Activated CD4-positive, alpha-beta T cell treated with anti-CD3 and anti-CD28 coated beads, Interleukin-2, amount 50 U/mL, for 48 hours (primary cell): Measurements from ENCODE around the gene VCX.
"Not testable (repeated sequence)": the region's sequence is repeated elsewhere in the genome, so short reads cannot be mapped to it uniquely, and the experiment has no call there.

Experiments
- DNase-seq, 2 experiments: peaks; one replicate each; pipeline ENCODE4 v3.0.0-alpha.2; 2020

VCX gene

DNA sequence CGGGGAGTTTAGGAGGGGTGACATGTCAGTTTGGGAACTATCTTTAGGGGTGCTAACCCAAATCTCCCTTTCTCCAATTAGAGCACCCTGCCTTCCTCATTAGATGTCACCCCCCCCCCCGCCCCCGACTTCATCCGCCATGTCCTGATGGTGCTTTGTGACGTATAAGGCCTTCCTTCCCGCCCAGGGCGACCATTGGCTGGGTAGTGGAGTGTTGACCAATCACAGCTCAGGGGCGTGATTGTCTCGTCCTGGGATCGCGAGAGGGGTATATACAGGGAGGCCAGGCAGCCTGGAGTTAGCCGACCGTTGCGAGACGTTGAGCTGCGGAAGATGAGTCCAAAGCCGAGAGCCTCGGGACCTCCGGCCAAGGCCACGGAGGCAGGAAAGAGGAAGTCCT is at the start of gene VCX:
TSS of gene VCX (plus strand) at position 301 of the 400 bp plus-strand sequence. CDS start at position 334, 33 bp downstream.
- DNase-seq, result not testable (repeated sequence)

DNA sequence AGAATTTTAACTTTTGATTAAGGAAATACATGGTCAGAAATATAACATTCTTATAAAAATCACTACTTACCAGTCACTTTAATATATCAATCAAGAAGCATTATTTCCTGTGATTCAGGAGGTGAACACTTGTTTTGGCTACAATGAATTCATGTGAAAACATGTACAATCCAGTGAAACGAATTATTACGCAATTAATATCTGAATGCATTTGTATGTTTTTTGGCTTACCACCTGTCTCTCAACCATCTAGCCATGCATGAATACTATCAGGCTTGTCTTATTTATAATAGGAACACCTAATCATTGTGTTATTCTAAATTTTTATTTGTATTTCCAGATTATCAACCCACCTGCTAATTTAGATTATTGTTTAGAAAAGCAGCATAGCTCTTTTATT is 44.6 kb upstream of the VCX start:
- no peak for DNase-seq

DNA sequence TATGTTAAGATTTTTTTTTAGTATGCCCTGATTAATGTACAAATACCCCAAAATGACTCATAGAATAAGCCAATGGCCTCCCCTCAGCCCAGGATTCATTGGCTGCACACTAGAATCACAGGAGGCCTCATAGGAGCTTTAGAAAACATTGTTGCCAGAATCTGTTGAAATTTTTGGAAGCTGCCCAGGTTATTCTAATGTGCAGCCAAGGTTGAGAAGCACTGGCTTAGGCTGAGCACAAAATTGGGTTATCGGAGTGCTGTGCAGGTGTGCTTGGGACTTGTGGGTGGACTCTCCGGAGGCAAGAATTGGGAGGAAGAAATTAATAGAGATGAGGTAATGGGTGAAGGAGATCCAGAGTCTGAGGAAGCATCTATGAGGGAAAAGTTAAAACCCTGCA is 41.3 kb upstream of the VCX start:
- DNase-seq, result no peak

- no peak for DNase-seq
Observed at GRCh38 chrX:7815166-7815805, 27.7 kb upstream of the VCX start.

GRCh38 chrX:7828594-7828993 is 14.4 kb upstream of the VCX start:
- no peak for DNase-seq

- no peak for DNase-seq
Observed at GRCh38 chrX:7841084-7841805, 1.7 kb upstream of the VCX start.

GRCh38 chrX:7852166-7852565 is 9.2 kb downstream of the VCX start:
- no peak for DNase-seq

DNA sequence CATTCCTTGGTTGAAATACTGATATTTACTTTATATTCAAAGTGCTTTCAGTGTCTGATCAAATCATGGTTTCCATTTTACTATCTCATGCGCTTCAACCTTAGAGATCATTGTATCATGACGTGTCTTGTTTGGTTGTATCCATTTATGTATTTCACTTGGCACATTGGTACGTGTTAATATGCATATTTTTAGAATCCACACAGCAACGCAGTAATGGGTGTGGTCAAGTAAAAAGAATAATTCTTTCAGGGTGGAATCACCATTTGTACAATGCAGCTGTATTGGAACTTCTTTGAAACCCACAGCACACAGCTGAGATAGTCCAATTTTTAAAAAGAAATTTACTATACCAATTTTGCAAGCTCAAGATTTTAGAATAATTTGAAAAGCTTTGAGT is 29.1 kb downstream of the VCX start:
- DNase-seq, result no peak

DNA sequence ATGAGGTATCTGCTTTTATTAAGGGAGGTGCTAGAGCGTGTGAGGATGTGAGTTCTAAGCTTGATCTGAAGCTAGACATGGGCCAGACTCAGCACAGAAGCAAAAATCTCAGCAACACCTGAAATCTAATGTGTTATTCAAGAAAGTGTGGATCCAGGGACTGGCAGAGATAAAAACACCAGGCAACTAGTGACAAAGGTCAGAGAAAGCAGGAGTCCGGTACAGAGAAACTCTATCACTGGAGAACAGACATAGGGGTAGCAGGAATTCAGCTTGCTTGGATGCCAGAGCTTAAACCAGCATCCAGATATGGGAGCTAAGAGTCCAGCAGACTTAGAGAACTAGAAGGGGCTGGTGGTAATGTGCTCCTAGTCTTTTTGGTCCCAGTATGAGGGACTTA is 34.0 kb downstream of the VCX start:
- no peak for DNase-seq

DNA sequence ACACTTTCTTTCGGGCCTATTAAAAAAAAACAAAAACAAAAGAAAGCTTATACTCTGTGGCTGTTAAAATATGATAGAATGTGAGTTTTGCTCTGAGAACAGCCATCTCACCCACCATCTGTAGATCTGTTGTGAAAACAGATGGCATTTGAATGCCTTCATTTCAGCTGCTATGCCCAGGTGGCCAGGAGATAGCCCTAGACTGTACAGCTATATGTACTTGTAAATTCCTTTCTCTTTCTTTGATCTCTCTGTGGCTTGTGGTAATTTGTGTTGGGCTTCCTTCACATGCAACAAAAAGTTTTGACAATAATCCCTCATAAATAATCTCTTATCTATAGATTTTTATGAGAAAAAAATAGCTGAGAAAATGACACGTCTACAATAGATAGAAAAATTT is 46.2 kb downstream of the VCX start:
- no peak for DNase-seq

GRCh38 chrX:7889680-7890079 is 46.7 kb downstream of the VCX start:
- DNase-seq, result no peak

GRCh38 chrX:7891928-7892327 is 49.0 kb downstream of the VCX start:
- no peak for DNase-seq
